SK-N-DZ (cell line): ENCODE results near the gene KCNQ1.

Experiments used
- DNase-seq: peaks from one replicate; pipeline ENCODE4 v3.0.0-alpha.2; 2015; ENCODE audit warnings: low spot score

Gene KCNQ1

GRCh38 chr11:2423157-2424025 lies 21.4 kb upstream of the KCNQ1 start:
- DNase-seq, result no peak

GRCh38 chr11:2424811-2425495 lies 19.9 kb upstream of the KCNQ1 start:
- DNase-seq, result no peak

- no peak for DNase-seq
These were observed 19.3 kb upstream of the KCNQ1 start for GRCh38 chr11:2425506-2425905.

GRCh38 chr11:2426221-2426620 lies 18.6 kb upstream of the KCNQ1 start:
- no peak for DNase-seq

GRCh38 chr11:2426826-2427521 lies 17.8 kb upstream of the KCNQ1 start:
- DNase-seq, result no peak

- DNase-seq, result no peak
These were observed 17.0 kb upstream of the KCNQ1 start for GRCh38 chr11:2427721-2428321.

GRCh38 chr11:2428322-2428795 lies 16.4 kb upstream of the KCNQ1 start:
- DNase-seq, result peak; percentile 37

- no peak for DNase-seq
These were observed 13.4 kb upstream of the KCNQ1 start for GRCh38 chr11:2431395-2431794.

GRCh38 chr11:2432171-2432621 lies 12.6 kb upstream of the KCNQ1 start:
- no peak for DNase-seq

GRCh38 chr11:2432628-2433071 lies 12.2 kb upstream of the KCNQ1 start:
- DNase-seq, result no peak

GRCh38 chr11:2433106-2433925 lies 11.5 kb upstream of the KCNQ1 start:
- no peak for DNase-seq

- DNase-seq, result no peak
These were observed 10.8 kb upstream of the KCNQ1 start for GRCh38 chr11:2434008-2434407.

GRCh38 chr11:2434506-2435255 lies 10.1 kb upstream of the KCNQ1 start:
- DNase-seq, result no peak

- no peak for DNase-seq
These were observed 9.4 kb upstream of the KCNQ1 start for GRCh38 chr11:2435288-2436012.

GRCh38 chr11:2436013-2436520 lies 8.7 kb upstream of the KCNQ1 start:
- no peak for DNase-seq

- DNase-seq, result no peak
These were observed 8.2 kb upstream of the KCNQ1 start for GRCh38 chr11:2436521-2437031.

GRCh38 chr11:2437516-2437915 lies 7.3 kb upstream of the KCNQ1 start:
- no peak for DNase-seq

- DNase-seq, result no peak
These were observed 5.0 kb upstream of the KCNQ1 start for GRCh38 chr11:2439820-2440219.

GRCh38 chr11:2440646-2441045 lies 4.2 kb upstream of the KCNQ1 start:
- no peak for DNase-seq
